DND-41 (cell line): ENCODE measurements around the gene DLL3.

Experiments used
- EZH2 ChIP-seq: IDR thresholded peaks from 3 replicates; pipeline ENCODE4 v1.6.1; 2012; ENCODE audit warnings: borderline replicate concordance, low read depth, mild to moderate bottlenecking, moderate library complexity, low read length, inconsistent platforms; ENCODE audit not compliant: severe bottlenecking
- TF ChIP-seq, protein P1 (sequence below): IDR thresholded peaks from 2 replicates; pipeline ENCODE4 v1.5.1; 2012; ENCODE audit warnings: borderline replicate concordance, low read length, moderate library complexity, mild to moderate bottlenecking; ENCODE audit not compliant: poor library complexity, severe bottlenecking; ENCODE audit errors: extremely low read depth

- TF ChIP-seq, protein P1, sequence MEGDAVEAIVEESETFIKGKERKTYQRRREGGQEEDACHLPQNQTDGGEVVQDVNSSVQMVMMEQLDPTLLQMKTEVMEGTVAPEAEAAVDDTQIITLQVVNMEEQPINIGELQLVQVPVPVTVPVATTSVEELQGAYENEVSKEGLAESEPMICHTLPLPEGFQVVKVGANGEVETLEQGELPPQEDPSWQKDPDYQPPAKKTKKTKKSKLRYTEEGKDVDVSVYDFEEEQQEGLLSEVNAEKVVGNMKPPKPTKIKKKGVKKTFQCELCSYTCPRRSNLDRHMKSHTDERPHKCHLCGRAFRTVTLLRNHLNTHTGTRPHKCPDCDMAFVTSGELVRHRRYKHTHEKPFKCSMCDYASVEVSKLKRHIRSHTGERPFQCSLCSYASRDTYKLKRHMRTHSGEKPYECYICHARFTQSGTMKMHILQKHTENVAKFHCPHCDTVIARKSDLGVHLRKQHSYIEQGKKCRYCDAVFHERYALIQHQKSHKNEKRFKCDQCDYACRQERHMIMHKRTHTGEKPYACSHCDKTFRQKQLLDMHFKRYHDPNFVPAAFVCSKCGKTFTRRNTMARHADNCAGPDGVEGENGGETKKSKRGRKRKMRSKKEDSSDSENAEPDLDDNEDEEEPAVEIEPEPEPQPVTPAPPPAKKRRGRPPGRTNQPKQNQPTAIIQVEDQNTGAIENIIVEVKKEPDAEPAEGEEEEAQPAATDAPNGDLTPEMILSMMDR: no peak
- no peak for TF ChIP-seq EZH2
Measured at GRCh38 chr19:39473443-39473960, 25.2 kb upstream of the DLL3 start.
